ENCODE measurements around the gene POLR2E. TPM values are rescaled to one million over a fixed set of nuclear protein-coding genes. Genes with fewer than 3 reads are reported as not detected.

The POLR2E gene
- total RNA-seq, 1 donor from 2014 or later, result 72.1 TPM

DNA sequence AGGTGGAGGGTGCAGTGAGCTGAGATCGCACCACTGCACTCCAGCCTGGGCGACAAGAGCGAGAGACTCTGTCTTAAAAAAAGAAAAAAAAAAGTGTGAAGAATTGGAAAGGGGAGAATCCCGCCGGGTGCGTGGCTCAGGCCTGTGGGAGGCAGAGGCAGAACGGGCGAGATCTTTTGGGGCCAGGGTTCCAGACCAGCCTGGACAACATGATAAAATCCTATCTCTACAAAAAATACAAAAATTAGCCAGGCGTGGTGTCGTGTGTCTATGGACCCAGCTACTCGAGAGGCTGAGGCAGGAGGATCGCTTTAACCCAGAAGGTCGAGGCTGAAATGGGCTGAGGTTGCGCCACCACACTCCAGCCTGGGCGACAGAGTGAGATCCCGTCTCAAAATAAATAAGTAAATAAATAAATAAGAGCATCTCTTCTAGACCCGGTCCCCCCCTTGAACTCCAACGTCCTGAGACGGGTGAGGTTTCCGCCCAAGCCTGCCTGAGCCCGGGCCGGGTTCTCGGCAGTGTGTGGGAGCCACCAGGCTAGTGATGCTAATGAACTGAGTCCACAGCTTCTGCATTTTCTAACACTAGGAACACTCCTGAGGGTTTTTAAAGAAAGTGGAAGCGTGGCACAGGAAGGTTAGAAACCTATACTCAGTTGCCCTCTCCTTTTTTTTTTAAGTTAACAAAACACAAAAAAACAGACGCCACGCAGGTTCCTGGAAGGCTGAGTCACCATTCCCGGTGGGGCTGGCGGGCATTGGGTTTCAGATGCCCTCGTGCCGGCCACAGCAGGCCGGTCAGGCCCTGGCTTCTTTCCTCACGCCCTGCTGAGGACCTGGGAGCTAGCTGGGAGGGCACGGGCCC, 30.7 kb upstream of the POLR2E start:
- Histone ChIP-seq H3K4me1 (peaks cover 0 to 23% of the 10 kb centered on the region in 2 donors), H3K9me3 (no peaks in the 10 kb centered on the region), H3K27ac (peak overlapping the region; percentile 83 to 85), H3K4me3 (peak overlapping the region in 1 of 2 donors; percentile 17), H3K36me3 (peaks cover 54 to 65% of the 10 kb centered on the region in 2 donors), H3K27me3 (no peaks in the 10 kb centered on the region)
- TF ChIP-seq, protein P1, sequence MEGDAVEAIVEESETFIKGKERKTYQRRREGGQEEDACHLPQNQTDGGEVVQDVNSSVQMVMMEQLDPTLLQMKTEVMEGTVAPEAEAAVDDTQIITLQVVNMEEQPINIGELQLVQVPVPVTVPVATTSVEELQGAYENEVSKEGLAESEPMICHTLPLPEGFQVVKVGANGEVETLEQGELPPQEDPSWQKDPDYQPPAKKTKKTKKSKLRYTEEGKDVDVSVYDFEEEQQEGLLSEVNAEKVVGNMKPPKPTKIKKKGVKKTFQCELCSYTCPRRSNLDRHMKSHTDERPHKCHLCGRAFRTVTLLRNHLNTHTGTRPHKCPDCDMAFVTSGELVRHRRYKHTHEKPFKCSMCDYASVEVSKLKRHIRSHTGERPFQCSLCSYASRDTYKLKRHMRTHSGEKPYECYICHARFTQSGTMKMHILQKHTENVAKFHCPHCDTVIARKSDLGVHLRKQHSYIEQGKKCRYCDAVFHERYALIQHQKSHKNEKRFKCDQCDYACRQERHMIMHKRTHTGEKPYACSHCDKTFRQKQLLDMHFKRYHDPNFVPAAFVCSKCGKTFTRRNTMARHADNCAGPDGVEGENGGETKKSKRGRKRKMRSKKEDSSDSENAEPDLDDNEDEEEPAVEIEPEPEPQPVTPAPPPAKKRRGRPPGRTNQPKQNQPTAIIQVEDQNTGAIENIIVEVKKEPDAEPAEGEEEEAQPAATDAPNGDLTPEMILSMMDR (IDR thresholded peaks at IDR 0.05), result no peak
- intact Hi-C loops (cut with DNase I), result no loop called here
- no peak for DNase-seq (ENCODE audit: low spot score in 2 of 2)

DNA sequence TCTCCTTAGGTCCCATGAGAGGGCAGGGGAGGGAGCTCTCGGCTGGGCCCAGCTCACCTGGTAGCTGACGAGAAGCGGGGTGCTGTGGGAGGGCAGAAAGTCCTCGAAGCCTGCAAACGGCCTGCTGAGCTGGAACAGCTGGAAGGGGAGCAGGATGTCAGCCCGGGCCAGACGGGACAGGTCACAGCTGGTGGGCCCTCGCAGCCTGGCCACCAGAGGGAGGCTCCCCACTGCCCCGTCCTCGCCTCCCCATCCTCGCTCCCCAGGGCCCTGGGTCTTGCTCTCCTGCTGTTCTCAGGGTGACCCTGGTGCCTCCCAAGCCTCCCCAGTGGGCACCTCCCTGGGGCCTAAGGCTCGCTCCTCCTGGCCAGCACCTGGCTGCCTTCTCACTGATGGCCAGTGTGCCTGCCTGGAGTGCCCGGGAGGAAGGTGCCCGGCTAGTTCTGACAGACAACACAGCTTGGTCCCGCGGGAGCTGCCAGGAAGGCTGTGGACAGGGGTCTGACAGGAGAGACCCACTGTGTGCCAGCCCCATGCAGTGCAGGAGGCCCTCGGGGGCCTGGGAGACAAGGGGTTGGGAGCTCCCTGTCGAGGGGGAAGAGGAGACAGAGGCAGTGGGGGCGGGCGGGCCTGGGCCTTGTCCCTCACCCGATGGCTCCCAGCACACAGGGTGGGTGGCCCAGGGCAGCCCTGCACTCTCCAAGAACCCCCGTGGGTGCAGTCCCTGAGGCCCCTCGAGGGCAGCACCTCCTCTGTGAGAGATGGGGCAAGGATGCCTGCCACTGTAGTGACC, 28.9 kb upstream of the POLR2E start:
- Histone ChIP-seq H3K4me1 (peaks cover 0 to 13% of the 10 kb centered on the region in 2 donors), H3K36me3 (peaks cover 72 to 83% of the 10 kb centered on the region in 2 donors), H3K4me3 (no peak overlapping the region), H3K9me3 (no peaks in the 10 kb centered on the region), H3K27ac (peak overlapping the region in 1 of 2 donors; percentile 39), H3K27me3 (no peaks in the 10 kb centered on the region)
- intact Hi-C loops (cut with DNase I), result no loop called here
- TF ChIP-seq, protein P1 (IDR thresholded peaks at IDR 0.05), result no peak
- no peak for DNase-seq (ENCODE audit: low spot score in 2 of 2)

DNA sequence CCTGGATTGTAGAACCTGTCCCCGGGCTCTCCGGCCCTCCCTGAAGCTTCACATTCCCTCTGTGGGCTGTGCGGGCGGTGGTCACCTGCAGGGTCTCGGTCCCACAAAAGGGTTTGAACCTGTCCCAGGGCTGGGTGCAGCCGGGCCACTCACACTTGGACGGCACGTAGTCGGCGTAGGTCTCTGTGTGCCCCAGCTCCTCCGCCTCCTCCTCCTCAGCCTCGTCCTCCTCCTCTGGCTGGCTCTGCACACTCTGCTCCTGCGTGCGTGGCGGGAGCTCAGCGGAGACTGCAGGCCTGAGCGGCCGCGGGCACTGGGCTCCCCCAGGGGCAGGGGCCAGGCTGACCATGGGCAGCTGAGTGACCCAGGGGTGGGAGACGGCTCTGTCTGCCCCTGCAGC, 28.2 kb upstream of the POLR2E start:
- Histone ChIP-seq H3K36me3 (peaks cover 79 to 88% of the 10 kb centered on the region in 2 donors), H3K27ac (peak overlapping the region in 1 of 2 donors; percentile 39)

GRCh38 chr19:1122972-1123363, 27.8 kb upstream of the POLR2E start:
- Histone ChIP-seq H3K36me3 (peaks cover 83 to 92% of the 10 kb centered on the region in 2 donors), H3K27ac (peak overlapping the region in 1 of 2 donors; percentile 33), H3K27me3 (no peaks in the 10 kb centered on the region), H3K4me3 (no peak overlapping the region), H3K9me3 (no peaks in the 10 kb centered on the region), H3K4me1 (peaks cover 0 to 13% of the 10 kb centered on the region in 2 donors)
- intact Hi-C loops (cut with DNase I), result no loop called here
- DNase-seq (ENCODE audit: low spot score in 2 of 2), result no peak
- TF ChIP-seq, protein P1 (IDR thresholded peaks at IDR 0.05), result no peak

More for the DNA sequence above, 28.2 kb upstream of the POLR2E start:
- DNase-seq (ENCODE audit: low spot score in 2 of 2), result no peak
- intact Hi-C loops (cut with DNase I), result no loop called here
- Histone ChIP-seq H3K4me1 (peaks cover 0 to 13% of the 10 kb centered on the region in 2 donors), H3K27me3 (no peaks in the 10 kb centered on the region), H3K4me3 (no peak overlapping the region), H3K9me3 (no peaks in the 10 kb centered on the region)
- TF ChIP-seq, protein P1 (IDR thresholded peaks at IDR 0.05), result no peak

GRCh38 chr19:1122021-1122971, 27.1 kb upstream of the POLR2E start:
- intact Hi-C loops (cut with DNase I), result no loop called here
- peak overlapping the region in 1 of 2 donors; percentile 33 for H3K27ac ChIP-seq
- H3K36me3 ChIP-seq, result peaks cover 85 to 96% of the 10 kb centered on the region in 2 donors

More at GRCh38 chr19:1122021-1122971, 27.1 kb upstream of the POLR2E start:
- DNase-seq (ENCODE audit: low spot score in 2 of 2), result no peak
- Histone ChIP-seq H3K9me3 (no peaks in the 10 kb centered on the region), H3K27me3 (no peaks in the 10 kb centered on the region), H3K4me3 (no peak overlapping the region), H3K4me1 (peaks cover 0 to 13% of the 10 kb centered on the region in 2 donors)
- TF ChIP-seq, protein P1 (IDR thresholded peaks at IDR 0.05), result no peak

Data from ascending aorta (tissue), 2 donors.